ENCODE data around the gene PARP9. TPM values are rescaled to one million over a fixed set of nuclear protein-coding genes. Genes with fewer than 3 reads are reported as not detected.
A peak's percentile ranks its signal among the peaks of the same experiment; 100 is the strongest.

PARP9 gene
- total RNA-seq, 1 experiment from 2014 or later = 1.8 TPM

- TF ChIP-seq E2F5 (CRISPR knock-in tag; IDR thresholded peaks at IDR 0.05) = no peak
- no peak for TF ChIP-seq HMGA2 (CRISPR knock-in tag; IDR thresholded peaks at IDR 0.05)
- TF ChIP-seq NR1H2 (CRISPR knock-in tag; IDR thresholded peaks at IDR 0.05) = no peak
- no peak for TF ChIP-seq FOXJ3 (CRISPR knock-in tag; IDR thresholded peaks at IDR 0.05; ENCODE audit: borderline replicate concordance)
- TF ChIP-seq, protein P1, sequence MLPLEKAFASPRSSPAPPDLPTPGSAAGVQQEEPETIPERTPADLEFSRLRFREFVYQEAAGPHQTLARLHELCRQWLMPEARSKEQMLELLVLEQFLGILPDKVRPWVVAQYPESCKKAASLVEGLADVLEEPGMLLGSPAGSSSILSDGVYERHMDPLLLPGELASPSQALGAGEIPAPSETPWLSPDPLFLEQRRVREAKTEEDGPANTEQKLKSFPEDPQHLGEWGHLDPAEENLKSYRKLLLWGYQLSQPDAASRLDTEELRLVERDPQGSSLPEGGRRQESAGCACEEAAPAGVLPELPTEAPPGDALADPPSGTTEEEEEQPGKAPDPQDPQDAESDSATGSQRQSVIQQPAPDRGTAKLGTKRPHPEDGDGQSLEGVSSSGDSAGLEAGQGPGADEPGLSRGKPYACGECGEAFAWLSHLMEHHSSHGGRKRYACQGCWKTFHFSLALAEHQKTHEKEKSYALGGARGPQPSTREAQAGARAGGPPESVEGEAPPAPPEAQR (CRISPR knock-in tag; IDR thresholded peaks at IDR 0.05) = no peak
- TF ChIP-seq ESRRA (CRISPR knock-in tag; IDR thresholded peaks at IDR 0.05; ENCODE audit: borderline replicate concordance) = no peak
- TF ChIP-seq, protein P2, sequence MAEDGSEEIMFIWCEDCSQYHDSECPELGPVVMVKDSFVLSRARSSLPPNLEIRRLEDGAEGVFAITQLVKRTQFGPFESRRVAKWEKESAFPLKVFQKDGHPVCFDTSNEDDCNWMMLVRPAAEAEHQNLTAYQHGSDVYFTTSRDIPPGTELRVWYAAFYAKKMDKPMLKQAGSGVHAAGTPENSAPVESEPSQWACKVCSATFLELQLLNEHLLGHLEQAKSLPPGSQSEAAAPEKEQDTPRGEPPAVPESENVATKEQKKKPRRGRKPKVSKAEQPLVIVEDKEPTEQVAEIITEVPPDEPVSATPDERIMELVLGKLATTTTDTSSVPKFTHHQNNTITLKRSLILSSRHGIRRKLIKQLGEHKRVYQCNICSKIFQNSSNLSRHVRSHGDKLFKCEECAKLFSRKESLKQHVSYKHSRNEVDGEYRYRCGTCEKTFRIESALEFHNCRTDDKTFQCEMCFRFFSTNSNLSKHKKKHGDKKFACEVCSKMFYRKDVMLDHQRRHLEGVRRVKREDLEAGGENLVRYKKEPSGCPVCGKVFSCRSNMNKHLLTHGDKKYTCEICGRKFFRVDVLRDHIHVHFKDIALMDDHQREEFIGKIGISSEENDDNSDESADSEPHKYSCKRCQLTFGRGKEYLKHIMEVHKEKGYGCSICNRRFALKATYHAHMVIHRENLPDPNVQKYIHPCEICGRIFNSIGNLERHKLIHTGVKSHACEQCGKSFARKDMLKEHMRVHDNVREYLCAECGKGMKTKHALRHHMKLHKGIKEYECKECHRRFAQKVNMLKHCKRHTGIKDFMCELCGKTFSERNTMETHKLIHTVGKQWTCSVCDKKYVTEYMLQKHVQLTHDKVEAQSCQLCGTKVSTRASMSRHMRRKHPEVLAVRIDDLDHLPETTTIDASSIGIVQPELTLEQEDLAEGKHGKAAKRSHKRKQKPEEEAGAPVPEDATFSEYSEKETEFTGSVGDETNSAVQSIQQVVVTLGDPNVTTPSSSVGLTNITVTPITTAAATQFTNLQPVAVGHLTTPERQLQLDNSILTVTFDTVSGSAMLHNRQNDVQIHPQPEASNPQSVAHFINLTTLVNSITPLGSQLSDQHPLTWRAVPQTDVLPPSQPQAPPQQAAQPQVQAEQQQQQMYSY (CRISPR knock-in tag; IDR thresholded peaks at IDR 0.05) = no peak
- no peak for TF ChIP-seq SMAD4 (CRISPR knock-in tag; IDR thresholded peaks at IDR 0.05)
Measured at GRCh38 chr3:122606330-122606729, 42.2 kb upstream of the PARP9 start (continued).

DNA sequence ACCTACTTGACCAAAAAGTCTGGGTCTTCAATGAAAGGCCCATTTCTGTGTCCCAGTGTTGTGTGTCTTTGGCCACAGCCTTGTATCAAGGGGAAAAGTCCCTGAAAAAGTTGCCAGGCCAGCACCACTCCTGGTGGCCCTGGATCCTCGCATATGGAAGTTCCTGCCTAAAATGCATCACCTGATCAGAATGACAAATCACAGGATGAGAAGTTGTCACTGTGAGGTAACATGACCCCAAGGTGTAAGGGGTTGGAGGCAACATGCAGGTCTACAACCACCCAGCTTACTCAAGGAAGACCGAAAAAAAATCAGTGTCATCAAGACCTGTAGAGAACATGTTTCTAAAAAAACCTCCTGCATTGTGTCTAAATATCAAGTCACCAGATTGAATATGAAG, 39.0 kb upstream of the PARP9 start:
- POLR2A ChIA-PET = no interaction called here
- CTCF ChIA-PET = no interaction called here
- Mint-ChIP-seq H3K4me1 (peaks cover 6% of the 10 kb centered on the region), H3K9me3 (peaks cover 5% of the 10 kb centered on the region; the same call in 1 of the 2 replicates), H3K27me3 (ENCODE audit: low read depth) (no peaks in the 10 kb centered on the region), H3K4me3 (no peak overlapping the region), H3K27ac (no peak overlapping the region), H3K36me3 (no peaks in the 10 kb centered on the region)
- DNase-seq (ENCODE audit: low spot score) (no peak), ATAC-seq (peak; percentile 41; the same call in 1 of the 2 replicates)
- TF ChIP-seq USF2 (CRISPR knock-in tag; IDR thresholded peaks at IDR 0.05) = peak; percentile 64; the same call in 1 of the 2 replicates
- no peak for TF ChIP-seq MXD4 (CRISPR knock-in tag; IDR thresholded peaks at IDR 0.05; ENCODE audit: borderline replicate concordance)
- no peak for TF ChIP-seq ZNF138 (CRISPR knock-in tag; conservative IDR thresholded peaks at IDR 0.05)

DNA sequence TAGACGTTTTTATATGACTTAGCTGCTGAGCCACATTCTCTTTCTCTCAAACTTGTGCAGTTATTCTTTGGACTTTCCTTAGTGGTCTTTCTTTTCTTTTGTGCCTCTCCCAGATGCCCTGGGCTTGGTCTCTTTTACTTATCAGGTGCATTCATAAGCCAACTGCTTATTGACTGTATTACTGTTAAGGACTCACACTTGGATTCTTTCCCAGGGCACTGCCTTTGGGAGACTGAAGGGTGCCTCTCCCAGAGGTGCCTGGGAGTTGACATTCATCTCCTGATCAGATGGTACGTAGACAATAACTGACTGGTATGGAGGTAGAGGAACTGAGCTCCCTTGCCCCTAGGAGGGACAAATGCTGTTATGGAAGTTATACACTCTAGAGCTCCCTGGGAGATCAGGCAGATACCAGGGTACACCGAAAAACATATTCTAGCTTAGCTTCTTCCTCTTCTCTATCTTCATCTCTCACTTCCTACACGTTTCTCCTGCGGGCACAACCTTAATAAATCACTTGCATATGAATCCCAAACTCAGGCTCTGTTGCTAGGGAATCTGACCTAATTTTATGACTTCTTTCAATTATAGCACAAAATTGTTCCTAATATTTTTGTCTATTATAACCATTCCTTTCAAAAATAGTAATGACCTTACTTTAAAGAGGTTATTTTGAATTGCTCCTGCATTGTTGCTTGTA, 38.1 kb upstream of the PARP9 start:
- ChIA-PET CTCF (no interaction called here), POLR2A (no interaction called here)
- TF ChIP-seq, protein P3, sequence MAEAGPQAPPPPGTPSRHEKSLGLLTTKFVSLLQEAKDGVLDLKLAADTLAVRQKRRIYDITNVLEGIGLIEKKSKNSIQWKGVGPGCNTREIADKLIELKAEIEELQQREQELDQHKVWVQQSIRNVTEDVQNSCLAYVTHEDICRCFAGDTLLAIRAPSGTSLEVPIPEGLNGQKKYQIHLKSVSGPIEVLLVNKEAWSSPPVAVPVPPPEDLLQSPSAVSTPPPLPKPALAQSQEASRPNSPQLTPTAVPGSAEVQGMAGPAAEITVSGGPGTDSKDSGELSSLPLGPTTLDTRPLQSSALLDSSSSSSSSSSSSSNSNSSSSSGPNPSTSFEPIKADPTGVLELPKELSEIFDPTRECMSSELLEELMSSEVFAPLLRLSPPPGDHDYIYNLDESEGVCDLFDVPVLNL (CRISPR knock-in tag; IDR thresholded peaks at IDR 0.05; ENCODE audit: borderline replicate concordance, low read depth) = no peak
- TF ChIP-seq NFE2L1 (CRISPR knock-in tag; IDR thresholded peaks at IDR 0.05) (no peak), ZNF138 (CRISPR knock-in tag; conservative IDR thresholded peaks at IDR 0.05) (no peak), CBFB (CRISPR knock-in tag; IDR thresholded peaks at IDR 0.05; ENCODE audit: low read depth) (no peak), SOX15 (CRISPR knock-in tag; IDR thresholded peaks at IDR 0.05) (no peak)
- TF ChIP-seq, protein P1 (CRISPR knock-in tag; IDR thresholded peaks at IDR 0.05) = no peak
- TF ChIP-seq, protein P4, sequence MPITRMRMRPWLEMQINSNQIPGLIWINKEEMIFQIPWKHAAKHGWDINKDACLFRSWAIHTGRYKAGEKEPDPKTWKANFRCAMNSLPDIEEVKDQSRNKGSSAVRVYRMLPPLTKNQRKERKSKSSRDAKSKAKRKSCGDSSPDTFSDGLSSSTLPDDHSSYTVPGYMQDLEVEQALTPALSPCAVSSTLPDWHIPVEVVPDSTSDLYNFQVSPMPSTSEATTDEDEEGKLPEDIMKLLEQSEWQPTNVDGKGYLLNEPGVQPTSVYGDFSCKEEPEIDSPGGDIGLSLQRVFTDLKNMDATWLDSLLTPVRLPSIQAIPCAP (CRISPR knock-in tag; IDR thresholded peaks at IDR 0.05) = no peak
- Mint-ChIP-seq H3K4me1 (peaks cover 6% of the 10 kb centered on the region), H3K27me3 (ENCODE audit: low read depth) (no peaks in the 10 kb centered on the region), H3K36me3 (no peaks in the 10 kb centered on the region), H3K4me3 (no peak overlapping the region), H3K9me3 (peaks cover 5% of the 10 kb centered on the region; the same call in 1 of the 2 replicates), H3K27ac (no peak overlapping the region)
- ATAC-seq (no peak), DNase-seq (ENCODE audit: low spot score) (no peak)

All from WTC11 (cell line).